Activated naive CD4-positive, alpha-beta T cell treated with anti-CD3 and anti-CD28 coated beads, Interleukin-2, amount 10 ng/mL, durations not matched to agents 7 days and 5 days (primary cell): Measurements from ENCODE around the gene ADM2.
"Not testable (repeated sequence)": the region's sequence is repeated elsewhere in the genome, so short reads cannot be mapped to it uniquely, and the experiment has no call there.

Experiments
- CTCF ChIA-PET: fragments of 350-600 bp; sonication (Branson Sonifier 250); formaldehyde crosslinking; loops from one replicate; lab custom pipeline; 2021; ENCODE audit warnings: antibody characterized with exemption; lab: Charles Lee
- DNase-seq: peaks from one replicate; pipeline ENCODE4 v3.0.0-alpha.2; 2020
- H3K27ac Mint-ChIP-seq: one replicate; pipeline ENCODE4 v1.8.0; 2021; ENCODE audit warnings: mild to moderate bottlenecking, moderate library complexity, mixed read lengths
- H3K27me3 Mint-ChIP-seq: one replicate; pipeline ENCODE4 v1.8.0; 2021; ENCODE audit warnings: mild to moderate bottlenecking, mixed read lengths
- H3K36me3 Mint-ChIP-seq: one replicate; pipeline ENCODE4 v1.8.0; 2021; ENCODE audit warnings: mixed read lengths
- H3K4me1 Mint-ChIP-seq: one replicate; pipeline ENCODE4 v1.8.0; 2021; ENCODE audit warnings: mixed read lengths
- H3K4me3 Mint-ChIP-seq: one replicate; pipeline ENCODE4 v1.8.0; 2021; ENCODE audit warnings: mild to moderate bottlenecking, moderate library complexity, mixed read lengths
- H3K9me3 Mint-ChIP-seq: one replicate; pipeline ENCODE4 v1.8.0; 2021; ENCODE audit warnings: mixed read lengths

Gene ADM2

GRCh38 chr22:50481440-50482106 lies at the start of gene ADM2:
ADM2 (plus strand) TSS chr22:50481543; CDS start chr22:50481848, 305 bp downstream.
- H3K27me3 Mint-ChIP-seq = peaks cover 68% of the 10 kb centered on the region
- H3K4me3 Mint-ChIP-seq = peak within 1 kb of the TSS; percentile 75
- H3K27ac Mint-ChIP-seq = no peak within 1 kb of the TSS
- peaks cover 21% of the 10 kb centered on the region for H3K4me1 Mint-ChIP-seq
- H3K36me3 Mint-ChIP-seq = no peaks in the 10 kb centered on the region
- peak; percentile 83 for DNase-seq
- no peaks in the 10 kb centered on the region for H3K9me3 Mint-ChIP-seq
- CTCF ChIA-PET = interaction anchor here (1.8 kb wide), 1 partner anchor 16 kb away, joined by 5 read pairs; no protein-coding TSS in a partner anchor

GRCh38 chr22:50432131-50432876 lies 49.0 kb upstream of the ADM2 start:
- DNase-seq = no peak
- Mint-ChIP-seq H3K27me3 (no peaks in the 10 kb centered on the region), H3K4me3 (no peak overlapping the region), H3K9me3 (no peaks in the 10 kb centered on the region), H3K4me1 (no peaks in the 10 kb centered on the region), H3K27ac (no peak overlapping the region), H3K36me3 (peaks cover 21% of the 10 kb centered on the region)
- CTCF ChIA-PET = no interaction called here

GRCh38 chr22:50432877-50433510 lies 48.3 kb upstream of the ADM2 start:
- H3K9me3 Mint-ChIP-seq, DNase-seq, H3K4me1 Mint-ChIP-seq, CTCF ChIA-PET, H3K27me3 Mint-ChIP-seq, H3K4me3 Mint-ChIP-seq, H3K27ac Mint-ChIP-seq: not testable (repeated sequence)
- peaks cover 21% of the 10 kb centered on the region for H3K36me3 Mint-ChIP-seq

- no peaks in the 10 kb centered on the region for H3K9me3 Mint-ChIP-seq
- no peak overlapping the region for H3K4me3 Mint-ChIP-seq
- no peaks in the 10 kb centered on the region for H3K27me3 Mint-ChIP-seq
- peaks cover 11% of the 10 kb centered on the region for H3K36me3 Mint-ChIP-seq
- no peak for DNase-seq
- CTCF ChIA-PET = no interaction called here
- H3K27ac Mint-ChIP-seq = no peak overlapping the region
- H3K4me1 Mint-ChIP-seq = no peaks in the 10 kb centered on the region
Measured at GRCh38 chr22:50434849-50435248, 46.5 kb upstream of the ADM2 start.

GRCh38 chr22:50435291-50436014 lies 45.9 kb upstream of the ADM2 start:
- Mint-ChIP-seq H3K27me3 (no peaks in the 10 kb centered on the region), H3K4me1 (no peaks in the 10 kb centered on the region), H3K4me3 (no peak overlapping the region), H3K27ac (peak overlapping the region; percentile 64), H3K36me3 (peaks cover 10% of the 10 kb centered on the region), H3K9me3 (no peaks in the 10 kb centered on the region)
- CTCF ChIA-PET = no interaction called here
- DNase-seq = no peak

- no peak for DNase-seq
- no peaks in the 10 kb centered on the region for H3K9me3 Mint-ChIP-seq
- H3K36me3 Mint-ChIP-seq = peaks cover 8% of the 10 kb centered on the region
- no peaks in the 10 kb centered on the region for H3K27me3 Mint-ChIP-seq
- H3K4me1 Mint-ChIP-seq = no peaks in the 10 kb centered on the region
- no peak overlapping the region for H3K4me3 Mint-ChIP-seq
- CTCF ChIA-PET = no interaction called here
- H3K27ac Mint-ChIP-seq = no peak overlapping the region
Measured at GRCh38 chr22:50436015-50436830, 45.1 kb upstream of the ADM2 start.

GRCh38 chr22:50436841-50437341 lies 44.5 kb upstream of the ADM2 start:
- Mint-ChIP-seq H3K36me3 (peaks cover 6% of the 10 kb centered on the region), H3K9me3 (no peaks in the 10 kb centered on the region), H3K4me3 (no peak overlapping the region), H3K27me3 (no peaks in the 10 kb centered on the region), H3K4me1 (no peaks in the 10 kb centered on the region), H3K27ac (no peak overlapping the region)
- CTCF ChIA-PET = no interaction called here
- DNase-seq = no peak

GRCh38 chr22:50437511-50438304 lies 43.6 kb upstream of the ADM2 start:
- Mint-ChIP-seq H3K4me1 (no peaks in the 10 kb centered on the region), H3K9me3 (no peaks in the 10 kb centered on the region), H3K27ac (no peak overlapping the region), H3K4me3 (no peak overlapping the region), H3K27me3 (no peaks in the 10 kb centered on the region), H3K36me3 (peaks cover 7% of the 10 kb centered on the region)
- CTCF ChIA-PET = interaction anchor here (1.7 kb wide), 1 partner anchor 14 kb away, joined by 4 read pairs; no protein-coding TSS in a partner anchor
- no peak for DNase-seq

- CTCF ChIA-PET = interaction anchor here (1.7 kb wide), 1 partner anchor 13 kb away, joined by 4 read pairs; no protein-coding TSS in a partner anchor
- H3K27ac Mint-ChIP-seq = no peak overlapping the region
Measured at GRCh38 chr22:50438305-50439275, 42.8 kb upstream of the ADM2 start.

GRCh38 chr22:50439314-50439870 lies 42.0 kb upstream of the ADM2 start:
- peaks cover 2% of the 10 kb centered on the region for H3K4me1 Mint-ChIP-seq
- DNase-seq = no peak
- no peaks in the 10 kb centered on the region for H3K27me3 Mint-ChIP-seq
- H3K27ac Mint-ChIP-seq = no peak overlapping the region
- no peak overlapping the region for H3K4me3 Mint-ChIP-seq
- CTCF ChIA-PET = interaction anchor here (1.7 kb wide), 1 partner anchor 12 kb away, joined by 4 read pairs; no protein-coding TSS in a partner anchor
- H3K9me3 Mint-ChIP-seq = no peaks in the 10 kb centered on the region
- peaks cover 11% of the 10 kb centered on the region for H3K36me3 Mint-ChIP-seq

More at GRCh38 chr22:50438305-50439275, 42.8 kb upstream of the ADM2 start:
- Mint-ChIP-seq H3K4me1 (peaks cover 2% of the 10 kb centered on the region), H3K9me3 (no peaks in the 10 kb centered on the region), H3K4me3 (no peak overlapping the region), H3K36me3 (peaks cover 11% of the 10 kb centered on the region), H3K27me3 (no peaks in the 10 kb centered on the region)
- no peak for DNase-seq

- no peak for DNase-seq
- peaks cover 2% of the 10 kb centered on the region for H3K4me1 Mint-ChIP-seq
- H3K27me3 Mint-ChIP-seq = no peaks in the 10 kb centered on the region
- CTCF ChIA-PET = no interaction called here
- no peak overlapping the region for H3K27ac Mint-ChIP-seq
- peaks cover 11% of the 10 kb centered on the region for H3K36me3 Mint-ChIP-seq
- no peaks in the 10 kb centered on the region for H3K9me3 Mint-ChIP-seq
- no peak overlapping the region for H3K4me3 Mint-ChIP-seq
Measured at GRCh38 chr22:50439871-50440331, 41.4 kb upstream of the ADM2 start.
